Peyer's patch (tissue), 4 donors: Measurements from ENCODE around the gene SESTD1.
A peak's percentile ranks its signal among the peaks of the same experiment; 100 is the strongest.

Experiments used
- CTCF ChIP-seq, 6 experiments: fragments of 450-650 bp in 4 of 6; fragments of 200-600 bp in 2 of 6; sonication (generic) in 1 of 6; IDR thresholded peaks; one replicate each; pipeline ENCODE4 v1.5.1; 2017 to 2019; ENCODE audit warnings: antibody characterized with exemption in 6 of 6, mild to moderate bottlenecking in 3 of 6, moderate library complexity in 1 of 6
- POLR2A ChIP-seq, 2 donors: fragments of 450-650 bp; IDR thresholded peaks; one replicate each; pipeline ENCODE4 v1.5.1; 2017; ENCODE audit warnings: antibody characterized with exemption in 2 of 2, mild to moderate bottlenecking in 2 of 2, moderate library complexity in 2 of 2

- TF ChIP-seq CTCF (IDR thresholded peaks at IDR 0.05) (peak in 5 of 6 experiments; percentile 21 to 85 (median 77)), POLR2A (IDR thresholded peaks at IDR 0.05) (no peak)
These were observed 45.6 kb downstream of the SESTD1 start for GRCh38 chr2:179218848-179219594.
